GM19193 (cell line): ENCODE data around the gene KDM4D.

Source experiments
- POLR2A ChIP-seq: IDR thresholded peaks from 4 replicates; pipeline ENCODE4 v1.6.1; 2011; ENCODE audit not compliant: insufficient read depth, insufficient read length; ENCODE audit errors: extremely low read depth

Gene KDM4D

GRCh38 chr11:94939346-94939745 is 34.2 kb upstream of the KDM4D start:
- no peak for TF ChIP-seq POLR2A

GRCh38 chr11:94941131-94941530 is 32.4 kb upstream of the KDM4D start:
- TF ChIP-seq POLR2A: no peak

- no peak for TF ChIP-seq POLR2A
Measured at GRCh38 chr11:94946812-94947211, 26.7 kb upstream of the KDM4D start.

GRCh38 chr11:94948070-94948617 is 25.4 kb upstream of the KDM4D start:
- no peak for TF ChIP-seq POLR2A

- no peak for TF ChIP-seq POLR2A
Measured at GRCh38 chr11:94954753-94955152, 18.8 kb upstream of the KDM4D start.

- no peak for TF ChIP-seq POLR2A
Measured at GRCh38 chr11:94956963-94957362, 16.5 kb upstream of the KDM4D start.

GRCh38 chr11:94958121-94958696 is 15.3 kb upstream of the KDM4D start:
- TF ChIP-seq POLR2A: no peak

- TF ChIP-seq POLR2A: no peak
Measured at GRCh38 chr11:94959179-94959578, 14.3 kb upstream of the KDM4D start.

GRCh38 chr11:94960488-94960887 is 13.0 kb upstream of the KDM4D start:
- TF ChIP-seq POLR2A: no peak

GRCh38 chr11:94961255-94961654 is 12.3 kb upstream of the KDM4D start:
- TF ChIP-seq POLR2A: no peak

GRCh38 chr11:94964934-94965333 is 8.6 kb upstream of the KDM4D start:
- no peak for TF ChIP-seq POLR2A

GRCh38 chr11:94968334-94968958 is 5.1 kb upstream of the KDM4D start:
- TF ChIP-seq POLR2A: no peak

GRCh38 chr11:94972700-94973098 is 810 bp upstream of the KDM4D start:
- no peak for TF ChIP-seq POLR2A

- no peak for TF ChIP-seq POLR2A
Measured at GRCh38 chr11:94974178-94974577, 669 bp downstream of the KDM4D start.

GRCh38 chr11:94975599-94975998 is 2.1 kb downstream of the KDM4D start:
- no peak for TF ChIP-seq POLR2A

- TF ChIP-seq POLR2A: no peak
Measured at GRCh38 chr11:94987378-94987777, 13.9 kb downstream of the KDM4D start.

GRCh38 chr11:94988748-94989147 is 15.2 kb downstream of the KDM4D start:
- TF ChIP-seq POLR2A: no peak

GRCh38 chr11:94993400-94993943 is 20.0 kb downstream of the KDM4D start:
- TF ChIP-seq POLR2A: no peak
